ENCODE measurements around the gene COPE.

DNA sequence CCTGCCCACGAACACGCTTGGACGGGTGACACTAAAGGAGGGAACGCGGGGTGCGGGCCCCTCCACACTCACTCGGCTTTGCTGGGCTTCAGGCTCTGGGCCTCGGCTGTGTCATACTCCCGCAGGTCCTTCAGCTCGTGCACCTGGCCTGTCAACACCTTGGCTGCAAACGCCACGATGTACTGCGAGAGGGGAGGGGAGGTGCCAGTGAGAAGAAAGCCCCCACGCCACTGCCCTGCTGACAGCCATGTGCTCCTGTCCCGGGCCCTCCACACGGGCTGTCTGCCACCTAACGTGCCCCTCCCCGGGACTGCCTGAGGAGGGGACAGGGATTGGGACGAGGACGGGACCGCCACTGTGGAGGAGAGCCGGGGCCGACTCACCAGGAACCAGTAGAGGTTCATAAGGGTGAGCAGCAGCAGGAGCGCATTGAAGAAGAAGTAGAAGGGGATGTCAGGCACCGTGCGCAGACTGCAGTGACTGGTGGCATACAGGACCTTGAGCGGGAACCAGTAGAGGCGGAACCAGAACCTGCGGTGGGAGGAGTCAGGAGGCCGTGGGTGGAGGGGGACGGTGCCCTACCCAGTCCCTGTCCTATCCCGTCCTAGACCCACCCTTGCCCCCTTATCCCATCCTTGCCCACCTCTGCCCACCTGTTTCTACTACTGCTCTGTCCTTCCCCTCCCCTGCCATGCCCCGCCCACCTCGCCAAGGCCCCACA is 40.2 kb downstream of the COPE start:
- TF ChIP-seq, protein P1, sequence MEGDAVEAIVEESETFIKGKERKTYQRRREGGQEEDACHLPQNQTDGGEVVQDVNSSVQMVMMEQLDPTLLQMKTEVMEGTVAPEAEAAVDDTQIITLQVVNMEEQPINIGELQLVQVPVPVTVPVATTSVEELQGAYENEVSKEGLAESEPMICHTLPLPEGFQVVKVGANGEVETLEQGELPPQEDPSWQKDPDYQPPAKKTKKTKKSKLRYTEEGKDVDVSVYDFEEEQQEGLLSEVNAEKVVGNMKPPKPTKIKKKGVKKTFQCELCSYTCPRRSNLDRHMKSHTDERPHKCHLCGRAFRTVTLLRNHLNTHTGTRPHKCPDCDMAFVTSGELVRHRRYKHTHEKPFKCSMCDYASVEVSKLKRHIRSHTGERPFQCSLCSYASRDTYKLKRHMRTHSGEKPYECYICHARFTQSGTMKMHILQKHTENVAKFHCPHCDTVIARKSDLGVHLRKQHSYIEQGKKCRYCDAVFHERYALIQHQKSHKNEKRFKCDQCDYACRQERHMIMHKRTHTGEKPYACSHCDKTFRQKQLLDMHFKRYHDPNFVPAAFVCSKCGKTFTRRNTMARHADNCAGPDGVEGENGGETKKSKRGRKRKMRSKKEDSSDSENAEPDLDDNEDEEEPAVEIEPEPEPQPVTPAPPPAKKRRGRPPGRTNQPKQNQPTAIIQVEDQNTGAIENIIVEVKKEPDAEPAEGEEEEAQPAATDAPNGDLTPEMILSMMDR (IDR thresholded peaks at IDR 0.05), result no peak
- TF ChIP-seq POLR2A (IDR thresholded peaks at IDR 0.05), result no peak
